Measurements from ENCODE around the gene PPP1CA. TPM values are rescaled to one million over a fixed set of nuclear protein-coding genes. Genes with fewer than 3 reads are reported as not detected.

Gene PPP1CA
- total RNA-seq, 1 donor from 2014 or later = 159 TPM

DNA sequence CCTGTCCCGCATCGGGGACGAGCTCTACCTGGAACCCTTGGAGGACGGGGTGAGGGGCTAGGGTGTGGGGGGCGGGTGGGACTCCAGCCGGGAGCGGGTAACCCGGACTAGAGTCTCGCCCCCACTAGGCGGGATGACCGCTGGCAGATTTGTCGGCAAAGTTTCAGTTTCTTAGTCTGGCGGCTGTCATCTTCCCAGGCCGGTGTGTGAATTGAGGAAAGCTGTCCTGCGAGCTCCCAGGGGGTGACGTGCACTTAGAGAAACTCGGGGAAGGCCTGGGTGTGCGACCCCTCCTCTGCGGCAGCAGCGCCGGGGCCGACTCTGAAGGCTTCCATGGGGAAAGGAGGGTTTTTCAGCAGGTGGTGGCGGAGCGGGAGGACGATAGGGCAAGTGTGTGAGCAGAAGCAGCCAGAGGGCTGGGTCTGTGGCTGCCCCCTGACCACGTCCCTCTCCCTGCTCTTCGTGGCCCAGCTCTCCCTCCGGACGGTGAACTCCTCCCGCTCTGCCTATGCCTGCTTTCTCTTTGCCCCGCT lies 9.4 kb downstream of the PPP1CA start:
- Mint-ChIP-seq H3K36me3 (ENCODE audit: low read depth, unreplicated experiment) (peaks cover 8% of the 10 kb centered on the region), H3K4me3 (ENCODE audit: unreplicated experiment) (peak overlapping the region; percentile 90), H3K27ac (ENCODE audit: unreplicated experiment) (peak overlapping the region; percentile 92), H3K27me3 (ENCODE audit: low read depth, unreplicated experiment) (no peaks in the 10 kb centered on the region), H3K4me1 (ENCODE audit: low read depth, unreplicated experiment) (peaks cover 10% of the 10 kb centered on the region), H3K9me3 (ENCODE audit: unreplicated experiment) (no peaks in the 10 kb centered on the region)
- FAIRE-seq (no peak), DNase-seq (ENCODE audit: low read depth) (no peak)
- peak overlapping the region; percentile 85 for H3K9ac ChIP-seq (ENCODE audit: low read length)
- H3K27ac ChIP-seq (ENCODE audit: low read depth, low read length) = no peak overlapping the region
- peaks cover 10% of the 10 kb centered on the region for H3K4me1 ChIP-seq (ENCODE audit: insufficient read depth, low read length)
- H3K4me3 ChIP-seq (ENCODE audit: insufficient read depth, low read depth, low read length) = peak overlapping the region; percentile 74
- no peaks in the 10 kb centered on the region for H3K36me3 ChIP-seq (ENCODE audit: insufficient read depth, low read length)
- H3K27me3 ChIP-seq (ENCODE audit: insufficient read depth, low read length) = no peaks in the 10 kb centered on the region
- peaks cover 11% of the 10 kb centered on the region for H4K20me1 ChIP-seq (ENCODE audit: insufficient read depth, low read length)
- peaks cover 14% of the 10 kb centered on the region for H3K79me2 ChIP-seq (ENCODE audit: insufficient read depth, low read length)
- H3K4me2 ChIP-seq (ENCODE audit: low read length) = peak overlapping the region; percentile 97
- no peaks in the 10 kb centered on the region for H3K9me3 ChIP-seq (ENCODE audit: insufficient read depth, low read depth, low read length)
- TF ChIP-seq EZH2 (IDR thresholded peaks at IDR 0.05; ENCODE audit: insufficient read depth, low read length) = no peak
- TF ChIP-seq, protein P1, sequence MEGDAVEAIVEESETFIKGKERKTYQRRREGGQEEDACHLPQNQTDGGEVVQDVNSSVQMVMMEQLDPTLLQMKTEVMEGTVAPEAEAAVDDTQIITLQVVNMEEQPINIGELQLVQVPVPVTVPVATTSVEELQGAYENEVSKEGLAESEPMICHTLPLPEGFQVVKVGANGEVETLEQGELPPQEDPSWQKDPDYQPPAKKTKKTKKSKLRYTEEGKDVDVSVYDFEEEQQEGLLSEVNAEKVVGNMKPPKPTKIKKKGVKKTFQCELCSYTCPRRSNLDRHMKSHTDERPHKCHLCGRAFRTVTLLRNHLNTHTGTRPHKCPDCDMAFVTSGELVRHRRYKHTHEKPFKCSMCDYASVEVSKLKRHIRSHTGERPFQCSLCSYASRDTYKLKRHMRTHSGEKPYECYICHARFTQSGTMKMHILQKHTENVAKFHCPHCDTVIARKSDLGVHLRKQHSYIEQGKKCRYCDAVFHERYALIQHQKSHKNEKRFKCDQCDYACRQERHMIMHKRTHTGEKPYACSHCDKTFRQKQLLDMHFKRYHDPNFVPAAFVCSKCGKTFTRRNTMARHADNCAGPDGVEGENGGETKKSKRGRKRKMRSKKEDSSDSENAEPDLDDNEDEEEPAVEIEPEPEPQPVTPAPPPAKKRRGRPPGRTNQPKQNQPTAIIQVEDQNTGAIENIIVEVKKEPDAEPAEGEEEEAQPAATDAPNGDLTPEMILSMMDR (IDR thresholded peaks at IDR 0.05; ENCODE audit: insufficient read depth, low read depth, low read length) = no peak
- H2AFZ ChIP-seq (ENCODE audit: low read depth, low read length) = peak overlapping the region; percentile 91

DNA sequence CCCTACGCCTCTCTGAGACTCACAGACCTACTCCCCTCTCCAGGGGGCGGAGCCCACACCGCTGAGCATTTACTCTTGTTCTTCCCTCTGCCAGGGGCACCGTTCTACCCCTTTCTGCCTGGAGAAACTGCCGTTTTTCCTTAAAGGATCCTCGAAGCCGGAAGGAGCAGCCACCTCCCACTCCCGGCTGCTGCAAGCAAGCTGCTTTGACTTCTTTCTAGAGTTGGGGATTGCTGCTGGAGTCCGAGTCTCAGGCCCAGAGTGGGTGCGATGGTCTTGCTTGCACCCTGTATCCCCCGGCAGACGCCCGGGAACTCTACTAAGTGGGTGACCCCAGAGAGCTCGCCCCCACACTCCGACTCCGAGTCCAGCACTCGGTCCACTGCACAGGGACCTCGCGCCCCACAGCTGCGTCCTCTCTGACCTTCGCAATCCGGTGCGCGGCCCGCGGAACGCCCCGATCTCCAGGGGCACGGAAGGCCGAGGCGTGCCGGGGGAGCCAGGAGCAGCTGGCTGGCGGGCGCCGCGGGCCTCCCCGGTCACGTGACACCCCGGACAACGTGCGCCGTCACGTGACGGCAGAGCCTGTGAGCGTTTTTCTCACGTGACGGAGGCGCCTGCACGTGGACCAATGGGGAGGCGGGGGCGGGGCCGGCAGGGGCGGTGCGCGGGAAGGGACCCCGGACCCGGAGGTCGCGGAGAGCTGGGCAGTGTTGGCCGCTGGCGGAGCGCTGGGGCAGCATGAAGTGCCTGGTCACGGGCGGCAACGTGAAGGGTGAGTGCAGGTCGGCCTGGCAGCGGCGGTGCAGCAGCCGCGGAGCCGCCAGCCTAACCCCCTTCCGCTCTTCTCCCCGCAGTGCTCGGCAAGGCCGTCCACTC lies 10.1 kb downstream of the PPP1CA start, which contains the start of gene RAD9A:
RAD9A (plus strand) TSS at position 683 of the 879 bp plus-strand sequence; CDS start at position 742, 59 bp downstream.
- Histone ChIP-seq H2AFZ (ENCODE audit: low read depth, low read length) (peak within 1 kb of the TSS; percentile 91), H3K4me3 (ENCODE audit: insufficient read depth, low read depth, low read length) (peak within 1 kb of the TSS; percentile 74), H3K79me2 (ENCODE audit: insufficient read depth, low read length) (peaks cover 14% of the 10 kb centered on the region), H3K4me2 (ENCODE audit: low read length) (peak within 1 kb of the TSS; percentile 97), H3K9me3 (ENCODE audit: insufficient read depth, low read depth, low read length) (no peaks in the 10 kb centered on the region), H4K20me1 (ENCODE audit: insufficient read depth, low read length) (peaks cover 11% of the 10 kb centered on the region), H3K36me3 (ENCODE audit: insufficient read depth, low read length) (no peaks in the 10 kb centered on the region), H3K27me3 (ENCODE audit: insufficient read depth, low read length) (no peaks in the 10 kb centered on the region), H3K4me1 (ENCODE audit: insufficient read depth, low read length) (peaks cover 10% of the 10 kb centered on the region), H3K27ac (ENCODE audit: low read depth, low read length) (peak within 1 kb of the TSS; percentile 72), H3K9ac (ENCODE audit: low read length) (peak within 1 kb of the TSS; percentile 85)
- Mint-ChIP-seq H3K9me3 (ENCODE audit: unreplicated experiment) (no peaks in the 10 kb centered on the region), H3K36me3 (ENCODE audit: low read depth, unreplicated experiment) (peaks cover 7% of the 10 kb centered on the region), H3K4me3 (ENCODE audit: unreplicated experiment) (peak within 1 kb of the TSS; percentile 90), H3K27me3 (ENCODE audit: low read depth, unreplicated experiment) (no peaks in the 10 kb centered on the region), H3K27ac (ENCODE audit: unreplicated experiment) (peak within 1 kb of the TSS; percentile 92), H3K4me1 (ENCODE audit: low read depth, unreplicated experiment) (peaks cover 10% of the 10 kb centered on the region)
- peak; percentile 75 for DNase-seq (ENCODE audit: low read depth)
- no peak for FAIRE-seq
- no peak for TF ChIP-seq EZH2 (IDR thresholded peaks at IDR 0.05; ENCODE audit: insufficient read depth, low read length)
- TF ChIP-seq, protein P1 (IDR thresholded peaks at IDR 0.05; ENCODE audit: insufficient read depth, low read depth, low read length) = no peak
